ENCODE data around the gene DGKZ.
A peak's percentile ranks its signal among the peaks of the same experiment; 100 is the strongest.
"Not testable (repeated sequence)": the region's sequence is repeated elsewhere in the genome, so short reads cannot be mapped to it uniquely, and the experiment has no call there.

Gene DGKZ

DNA sequence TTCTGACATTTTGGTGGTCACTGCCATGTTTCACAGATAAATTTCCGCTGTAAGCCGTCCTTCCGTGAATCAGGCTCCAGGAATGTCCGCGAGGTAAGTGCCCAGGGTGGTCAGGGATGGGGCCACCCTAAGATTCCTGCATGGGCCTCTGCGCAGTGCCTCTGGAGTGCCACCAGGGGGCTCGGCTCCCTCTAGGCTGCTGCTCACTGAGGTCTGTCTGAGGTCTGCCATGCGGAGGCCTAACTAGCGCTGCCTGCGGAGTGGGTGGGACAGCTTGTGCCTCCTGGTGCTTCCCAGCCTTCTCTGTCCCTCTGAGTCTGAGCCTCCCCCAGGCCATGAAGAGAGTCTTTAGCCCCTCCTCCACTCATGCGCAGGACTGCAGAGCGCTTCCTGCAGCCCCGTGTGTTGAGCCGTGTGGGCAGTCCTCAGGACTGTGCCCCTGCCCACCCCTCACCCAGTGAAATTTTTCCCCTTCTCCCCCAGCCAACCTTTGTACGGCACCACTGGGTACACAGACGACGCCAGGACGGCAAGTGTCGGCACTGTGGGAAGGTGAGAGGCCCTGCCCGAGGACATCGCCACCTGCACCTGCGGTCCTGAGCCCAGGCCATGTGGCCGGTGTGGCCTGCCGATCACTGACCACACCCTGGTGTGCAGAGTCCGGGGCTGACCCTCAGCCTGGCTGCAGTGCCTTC, 22.3 kb downstream of the DGKZ start:
- peak; percentile 27 for DNase-seq

DNA sequence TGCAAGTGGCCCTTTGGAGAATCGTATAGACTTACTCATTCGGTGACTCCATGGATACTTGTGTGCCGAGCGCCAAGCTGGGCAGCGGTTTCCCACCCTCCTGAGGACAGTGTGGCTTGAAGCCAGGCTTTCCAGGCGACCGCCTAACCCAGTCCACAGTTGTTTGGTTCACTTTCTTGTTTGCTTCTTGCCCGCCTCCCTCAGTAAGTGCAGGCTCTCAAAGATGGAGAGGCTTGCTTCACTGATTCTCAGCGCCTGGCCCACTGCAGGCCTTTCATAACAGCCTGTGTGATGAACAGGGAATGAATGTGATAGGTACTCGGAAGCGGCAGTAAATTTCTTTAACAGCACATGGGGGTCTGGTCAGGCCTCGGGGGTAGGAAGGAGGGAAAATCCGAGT, 23.0 kb downstream of the DGKZ start:
- no peak for DNase-seq

DNA sequence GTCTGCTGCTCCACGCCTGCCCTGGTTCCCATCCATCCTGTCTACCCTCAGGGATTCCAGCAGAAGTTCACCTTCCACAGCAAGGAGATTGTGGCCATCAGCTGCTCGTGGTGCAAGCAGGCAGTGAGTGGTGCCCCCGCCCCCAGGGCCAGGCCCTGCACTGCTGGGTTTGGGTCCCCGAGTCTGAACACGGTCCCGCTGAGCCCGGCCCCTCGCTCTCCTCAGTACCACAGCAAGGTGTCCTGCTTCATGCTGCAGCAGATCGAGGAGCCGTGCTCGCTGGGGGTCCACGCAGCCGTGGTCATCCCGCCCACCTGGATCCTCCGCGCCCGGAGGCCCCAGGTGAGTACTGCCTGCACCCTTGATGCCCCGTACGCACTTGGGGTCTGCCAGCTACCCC, 24.0 kb downstream of the DGKZ start:
- not testable (repeated sequence) for DNase-seq

DNA sequence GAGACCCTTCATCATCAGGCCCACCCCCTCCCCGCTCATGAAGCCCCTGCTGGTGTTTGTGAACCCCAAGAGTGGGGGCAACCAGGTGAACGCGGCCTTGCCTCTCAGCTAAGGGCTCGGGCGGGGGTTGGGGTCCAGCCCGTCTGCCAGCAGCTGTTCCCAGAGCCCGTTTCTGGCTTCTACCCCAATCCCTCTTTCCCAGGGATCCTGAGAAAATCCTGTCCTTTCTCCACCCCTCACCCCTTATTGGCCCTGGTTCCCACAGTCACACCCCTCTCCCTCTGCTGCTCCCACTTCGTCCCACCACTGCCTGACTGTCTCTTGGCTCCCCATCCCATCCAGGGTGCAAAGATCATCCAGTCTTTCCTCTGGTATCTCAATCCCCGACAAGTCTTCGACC, 24.8 kb downstream of the DGKZ start:
- no peak for DNase-seq

DNA sequence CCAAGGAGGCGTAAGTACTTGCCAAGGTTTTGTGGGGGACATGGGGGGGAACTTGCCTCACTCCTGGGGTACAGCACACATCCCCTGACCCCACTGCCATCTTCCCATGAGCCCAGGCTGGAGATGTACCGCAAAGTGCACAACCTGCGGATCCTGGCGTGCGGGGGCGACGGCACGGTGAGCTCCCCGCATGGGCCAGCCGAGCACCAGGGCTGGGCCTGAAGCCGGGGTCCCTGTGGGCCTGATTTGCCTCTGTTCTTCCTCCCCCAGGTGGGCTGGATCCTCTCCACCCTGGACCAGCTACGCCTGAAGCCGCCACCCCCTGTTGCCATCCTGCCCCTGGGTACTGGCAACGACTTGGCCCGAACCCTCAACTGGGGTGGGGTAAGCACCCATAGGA, 25.2 kb downstream of the DGKZ start:
- DNase-seq, result not testable (repeated sequence)

DNA sequence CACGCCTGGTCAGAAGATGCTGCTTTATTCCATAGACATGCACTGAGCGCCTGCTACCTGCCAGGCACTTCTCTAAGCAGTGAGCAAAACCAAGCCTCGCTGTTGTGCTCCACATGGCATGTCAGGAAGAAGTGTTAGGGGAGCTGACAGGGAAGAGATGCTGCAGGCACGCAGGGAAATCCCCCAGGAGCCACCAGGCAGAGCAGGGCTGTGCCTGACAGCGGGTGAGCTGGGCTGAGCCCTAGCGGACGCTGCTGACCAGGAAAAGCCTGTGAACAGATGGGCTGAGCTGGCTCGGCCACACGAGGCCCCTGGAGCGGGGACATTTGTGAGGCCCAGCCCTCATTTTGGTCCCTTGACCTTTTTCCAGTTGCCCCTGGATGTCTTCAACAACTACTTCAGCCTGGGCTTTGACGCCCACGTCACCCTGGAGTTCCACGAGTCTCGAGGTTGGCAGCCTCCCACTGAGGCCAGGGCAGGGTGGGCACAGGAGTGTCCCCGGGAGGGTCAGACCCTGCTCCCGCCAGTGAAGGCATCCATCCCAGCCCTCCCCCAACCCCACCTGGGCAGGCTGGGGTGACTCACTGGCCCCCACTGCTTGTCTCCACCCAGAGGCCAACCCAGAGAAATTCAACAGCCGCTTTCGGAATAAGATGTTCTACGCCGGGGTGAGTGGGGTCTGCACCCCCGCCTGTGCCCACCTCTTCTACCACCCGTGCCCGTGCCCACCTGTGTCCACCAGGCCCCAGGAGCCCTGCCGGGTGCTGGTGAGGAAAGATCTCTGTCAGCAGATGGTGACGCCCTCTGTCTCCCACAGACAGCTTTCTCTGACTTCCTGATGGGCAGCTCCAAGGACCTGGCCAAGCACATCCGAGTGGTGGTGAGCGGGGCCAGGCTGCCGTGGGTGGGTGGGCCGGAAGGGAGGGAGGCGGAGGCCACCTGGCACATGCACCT, 26.8 kb downstream of the DGKZ start:
- DNase-seq, result no peak

DNA sequence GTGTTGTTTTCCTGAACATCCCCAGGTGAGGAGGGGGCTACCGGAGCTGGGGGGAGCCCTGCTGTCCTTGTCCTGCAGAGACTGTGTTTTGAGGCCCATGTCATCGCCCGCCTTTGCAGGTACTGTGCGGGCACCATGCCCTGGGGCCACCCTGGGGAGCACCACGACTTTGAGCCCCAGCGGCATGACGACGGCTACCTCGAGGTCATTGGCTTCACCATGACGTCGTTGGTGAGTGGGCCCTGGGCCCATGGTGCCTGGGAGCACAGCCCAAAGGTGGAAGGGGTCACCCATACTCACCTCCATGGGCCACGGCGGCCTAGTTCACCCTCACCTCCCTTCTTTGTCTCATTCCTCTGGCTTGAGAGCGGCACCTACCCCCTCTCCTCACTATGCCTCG, 27.6 kb downstream of the DGKZ start:
- DNase-seq, result no peak

DNA sequence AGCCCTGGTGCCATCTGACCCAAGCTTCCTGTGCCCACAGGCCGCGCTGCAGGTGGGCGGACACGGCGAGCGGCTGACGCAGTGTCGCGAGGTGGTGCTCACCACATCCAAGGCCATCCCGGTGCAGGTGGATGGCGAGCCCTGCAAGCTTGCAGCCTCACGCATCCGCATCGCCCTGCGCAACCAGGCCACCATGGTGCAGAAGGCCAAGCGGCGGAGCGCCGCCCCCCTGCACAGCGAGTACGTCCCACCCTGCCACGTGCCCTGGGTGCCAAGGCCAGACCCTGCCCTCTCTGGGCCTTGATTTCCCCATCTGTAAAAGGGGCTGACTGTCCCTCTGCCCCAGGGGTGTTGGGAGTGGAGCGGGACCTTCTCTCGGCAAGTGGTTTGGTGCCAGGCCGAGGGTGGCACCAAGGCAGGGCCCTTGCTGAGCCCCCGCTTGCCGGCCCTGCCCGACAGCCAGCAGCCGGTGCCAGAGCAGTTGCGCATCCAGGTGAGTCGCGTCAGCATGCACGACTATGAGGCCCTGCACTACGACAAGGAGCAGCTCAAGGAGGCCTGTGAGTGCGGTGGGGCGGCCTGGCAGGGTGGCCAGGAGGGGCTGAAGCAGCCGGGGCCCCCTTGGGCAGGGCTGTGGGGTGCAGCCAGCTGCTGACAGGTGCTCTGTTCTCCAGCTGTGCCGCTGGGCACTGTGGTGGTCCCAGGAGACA, 28.3 kb downstream of the DGKZ start:
- DNase-seq, result no peak

DNA sequence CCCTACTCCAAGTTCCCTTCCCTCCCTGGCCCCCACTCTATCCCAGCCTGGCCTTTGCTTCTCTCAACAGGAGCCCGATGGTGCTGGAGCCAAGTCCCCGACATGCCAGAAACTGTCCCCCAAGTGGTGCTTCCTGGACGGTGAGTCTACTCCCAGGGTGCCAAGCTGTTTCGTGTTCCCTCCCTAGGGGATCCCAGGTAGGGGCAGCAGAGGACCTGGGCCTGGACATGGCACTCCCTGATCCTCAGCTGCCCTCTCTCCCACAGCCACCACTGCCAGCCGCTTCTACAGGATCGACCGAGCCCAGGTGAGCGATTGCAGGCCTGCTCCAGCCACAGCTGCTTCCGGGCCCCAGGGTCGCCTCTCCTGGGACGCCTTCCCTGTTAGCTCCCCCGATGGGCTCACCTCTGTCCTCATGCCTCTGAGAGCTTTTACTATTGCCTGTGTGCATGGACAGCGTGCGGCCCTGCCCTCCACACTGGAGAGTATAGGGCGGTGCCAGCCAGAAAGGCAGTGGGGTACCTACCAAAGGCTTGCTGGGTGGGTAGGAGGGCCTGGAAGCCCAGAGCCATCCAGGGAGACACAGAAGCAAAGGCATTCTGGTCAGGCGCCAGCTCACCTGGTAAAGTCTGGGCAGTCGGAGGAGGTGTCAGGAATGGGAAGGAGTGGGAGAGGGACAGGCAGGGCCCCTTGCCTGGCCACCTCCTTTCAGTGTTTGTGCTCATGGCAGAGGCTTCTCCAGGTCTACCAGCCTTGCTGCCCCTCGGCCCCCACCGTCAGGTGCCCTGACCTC, 29.2 kb downstream of the DGKZ start:
- DNase-seq, result no peak

DNA sequence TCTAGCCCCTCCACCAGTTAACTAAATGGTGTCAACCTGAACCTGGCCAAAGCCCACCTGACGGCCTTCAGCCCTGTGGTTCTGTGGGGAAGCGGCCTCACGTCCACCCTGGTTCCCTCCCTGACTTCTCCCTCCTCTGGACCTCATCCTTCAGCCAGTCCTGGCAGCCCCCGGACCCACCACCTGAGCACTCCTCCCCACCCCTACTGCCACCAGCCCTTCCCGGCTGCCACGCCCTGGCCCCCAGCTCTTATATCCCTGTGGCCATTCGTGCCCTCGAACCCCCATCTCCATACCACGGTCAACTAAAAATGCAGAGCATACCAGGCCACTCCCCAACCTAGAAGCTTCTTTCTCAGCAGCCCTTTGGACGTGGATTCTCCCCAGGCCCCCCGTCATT, 30.0 kb downstream of the DGKZ start:
- DNase-seq, result no peak

DNA sequence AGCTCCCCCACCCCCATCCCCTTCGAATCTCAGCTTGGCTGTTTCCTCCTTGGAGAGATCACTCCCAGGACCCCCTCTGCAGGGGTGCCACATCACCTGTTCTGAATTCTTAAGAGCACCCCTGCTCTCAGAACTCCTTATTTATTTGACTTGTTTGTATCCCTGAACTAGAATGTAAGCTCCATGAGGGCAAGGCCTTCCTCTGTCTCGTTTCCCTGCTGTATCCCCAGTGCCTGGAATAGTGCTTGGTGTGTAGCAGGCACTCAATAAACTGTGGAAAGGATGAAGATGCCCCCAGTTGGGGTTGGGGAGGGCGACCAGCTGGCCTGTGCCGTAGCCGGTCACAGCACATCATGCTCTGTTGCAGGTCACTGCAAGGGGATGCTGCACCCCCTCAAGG, 30.6 kb downstream of the DGKZ start:
- no peak for DNase-seq

DNA sequence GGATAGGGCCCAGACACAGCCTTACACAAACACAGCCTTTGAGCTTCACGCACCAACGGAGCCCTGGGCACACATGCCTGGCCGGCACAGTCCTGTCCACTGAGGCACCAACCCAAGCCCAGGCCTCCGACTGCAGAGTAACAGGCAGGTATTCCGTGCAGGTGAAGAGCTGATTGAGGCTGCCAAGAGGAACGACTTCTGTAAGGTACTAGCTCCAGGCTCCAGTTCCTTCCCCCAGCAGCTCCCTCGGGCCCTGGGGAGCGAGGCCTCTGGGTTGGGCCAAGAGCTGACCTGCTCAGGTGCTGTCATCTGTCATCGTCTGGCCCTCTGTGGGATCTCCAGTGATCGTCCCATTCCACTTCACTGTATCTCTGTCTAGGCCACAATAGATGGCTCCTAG, 31.0 kb downstream of the DGKZ start:
- DNase-seq, result no peak

DNA sequence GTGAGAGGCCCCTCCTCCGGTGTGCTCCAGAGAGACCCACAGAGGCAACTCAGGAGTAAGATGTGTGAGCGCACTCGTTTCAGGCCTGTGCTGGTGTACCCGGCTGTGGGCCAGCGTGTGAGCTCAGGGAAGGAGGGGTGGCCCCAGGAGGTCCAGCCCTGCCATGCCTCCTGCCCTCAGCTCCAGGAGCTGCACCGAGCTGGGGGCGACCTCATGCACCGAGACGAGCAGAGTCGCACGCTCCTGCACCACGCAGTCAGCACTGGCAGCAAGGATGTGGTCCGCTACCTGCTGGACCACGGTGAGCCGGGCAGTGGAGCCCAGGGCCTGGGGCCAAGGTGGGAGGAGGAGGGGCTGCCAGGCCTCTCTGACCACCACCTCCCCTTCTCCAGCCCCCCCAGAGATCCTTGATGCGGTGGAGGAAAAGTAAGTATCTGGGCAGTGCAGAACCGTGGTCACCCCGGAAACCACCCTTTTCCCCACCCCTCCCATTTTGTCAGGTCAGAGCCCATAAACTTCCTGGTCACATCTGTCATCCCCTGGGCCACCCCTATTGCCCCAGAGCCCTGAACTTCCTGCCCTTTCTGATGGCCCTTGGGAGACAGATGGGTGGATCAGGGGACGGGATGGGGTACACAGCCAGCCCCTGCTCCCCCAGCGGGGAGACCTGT, 31.7 kb downstream of the DGKZ start:
- no peak for DNase-seq

DNA sequence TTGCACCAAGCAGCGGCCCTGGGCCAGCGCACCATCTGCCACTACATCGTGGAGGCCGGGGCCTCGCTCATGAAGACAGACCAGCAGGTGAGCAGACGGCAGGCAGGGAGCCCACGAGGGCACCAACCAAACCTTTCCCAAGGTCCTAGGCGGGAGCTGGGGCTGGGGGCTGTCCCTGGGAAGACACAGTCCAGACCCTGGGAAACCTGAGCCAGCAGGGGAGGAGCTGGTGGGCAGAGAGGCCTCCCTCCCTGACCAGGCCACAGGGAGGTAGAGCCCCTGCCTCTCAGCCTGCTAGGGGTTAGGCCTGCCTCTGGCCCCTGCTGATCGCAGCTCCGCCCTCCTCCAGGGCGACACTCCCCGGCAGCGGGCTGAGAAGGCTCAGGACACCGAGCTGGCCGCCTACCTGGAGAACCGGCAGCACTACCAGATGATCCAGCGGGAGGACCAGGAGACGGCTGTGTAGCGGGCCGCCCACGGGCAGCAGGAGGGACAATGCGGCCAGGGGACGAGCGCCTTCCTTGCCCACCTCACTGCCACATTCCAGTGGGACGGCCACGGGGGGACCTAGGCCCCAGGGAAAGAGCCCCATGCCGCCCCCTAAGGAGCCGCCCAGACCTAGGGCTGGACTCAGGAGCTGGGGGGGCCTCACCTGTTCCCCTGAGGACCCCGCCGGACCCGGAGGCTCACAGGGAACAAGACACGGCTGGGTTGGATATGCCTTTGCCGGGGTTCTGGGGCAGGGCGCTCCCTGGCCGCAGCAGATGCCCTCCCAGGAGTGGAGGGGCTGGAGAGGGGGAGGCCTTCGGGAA, 32.4 kb downstream of the DGKZ start:
- peak; percentile 54 for DNase-seq

DNA sequence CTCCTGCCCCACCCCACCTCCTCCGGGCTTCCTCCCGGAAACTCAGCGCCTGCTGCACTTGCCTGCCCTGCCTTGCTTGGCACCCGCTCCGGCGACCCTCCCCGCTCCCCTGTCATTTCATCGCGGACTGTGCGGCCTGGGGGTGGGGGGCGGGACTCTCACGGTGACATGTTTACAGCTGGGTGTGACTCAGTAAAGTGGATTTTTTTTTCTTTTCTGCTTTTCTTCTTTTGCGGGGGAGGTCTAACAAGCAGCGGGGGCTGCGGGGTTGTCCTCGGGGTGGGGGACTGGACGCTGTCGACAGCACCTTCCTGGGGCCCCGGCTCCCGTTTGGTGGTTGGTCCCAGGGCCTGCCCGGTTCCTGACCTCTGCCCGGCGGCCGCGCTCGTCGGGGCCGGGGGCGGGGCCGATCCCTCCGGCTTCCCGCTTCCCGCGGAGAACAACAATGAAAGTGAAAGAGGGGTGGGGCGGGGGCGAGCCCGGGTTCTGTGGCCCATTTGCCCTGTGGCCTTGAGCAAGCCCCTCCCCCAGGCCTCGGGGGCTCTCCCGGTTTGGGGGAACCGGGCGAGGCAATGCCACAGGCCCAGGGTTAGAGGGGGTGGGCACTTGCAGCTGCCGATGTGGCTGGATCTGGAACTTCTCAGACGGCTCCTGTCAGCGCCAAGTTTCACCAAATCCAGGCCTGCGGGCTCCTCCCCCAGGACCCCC, 33.2 kb downstream of the DGKZ start:
- peak; percentile 34 for DNase-seq

DNA sequence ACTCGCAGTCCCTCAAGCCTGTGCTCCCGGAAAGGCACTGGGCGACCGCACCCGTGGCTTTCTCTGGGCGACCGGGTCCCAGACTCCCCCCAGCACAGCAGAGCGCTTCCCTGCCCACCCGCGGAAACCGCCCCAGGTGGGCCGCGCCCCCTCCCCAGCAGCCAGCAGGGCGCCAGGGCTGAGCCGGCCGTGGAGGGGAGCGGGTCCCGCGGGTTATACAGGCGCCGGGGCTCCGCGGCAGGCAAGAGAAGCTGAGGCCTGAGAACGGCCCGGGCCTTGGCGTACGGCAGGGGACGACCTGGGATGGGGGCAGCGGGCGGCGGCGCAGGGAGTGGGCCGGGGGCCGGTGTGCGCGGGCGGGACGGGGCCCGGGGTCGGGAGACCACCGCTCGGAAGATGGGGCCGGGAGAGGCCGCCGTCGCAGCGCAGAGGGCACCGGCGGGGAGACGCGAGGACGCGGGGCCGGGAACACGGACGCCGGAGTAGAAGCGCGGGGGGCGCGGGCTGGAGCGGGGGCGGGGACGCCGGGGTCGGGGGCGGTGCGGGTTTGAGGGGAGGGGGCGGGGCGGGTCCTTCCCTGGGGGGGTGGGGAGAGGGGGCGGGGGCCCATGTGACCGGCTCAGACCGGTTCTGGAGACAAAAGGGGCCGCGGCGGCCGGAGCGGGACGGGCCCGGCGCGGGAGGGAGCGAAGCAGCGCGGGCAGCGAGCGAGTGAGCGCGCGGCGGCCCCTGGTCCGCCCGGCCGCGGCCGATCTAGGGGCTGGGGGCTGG, 34.0 kb downstream of the DGKZ start, which contains the start of gene MDK:
Gene MDK (plus strand): TSS at position 622 of the 771 bp plus-strand sequence. CDS start 389 bp downstream, outside the sequence.
- no peak for DNase-seq

DNA sequence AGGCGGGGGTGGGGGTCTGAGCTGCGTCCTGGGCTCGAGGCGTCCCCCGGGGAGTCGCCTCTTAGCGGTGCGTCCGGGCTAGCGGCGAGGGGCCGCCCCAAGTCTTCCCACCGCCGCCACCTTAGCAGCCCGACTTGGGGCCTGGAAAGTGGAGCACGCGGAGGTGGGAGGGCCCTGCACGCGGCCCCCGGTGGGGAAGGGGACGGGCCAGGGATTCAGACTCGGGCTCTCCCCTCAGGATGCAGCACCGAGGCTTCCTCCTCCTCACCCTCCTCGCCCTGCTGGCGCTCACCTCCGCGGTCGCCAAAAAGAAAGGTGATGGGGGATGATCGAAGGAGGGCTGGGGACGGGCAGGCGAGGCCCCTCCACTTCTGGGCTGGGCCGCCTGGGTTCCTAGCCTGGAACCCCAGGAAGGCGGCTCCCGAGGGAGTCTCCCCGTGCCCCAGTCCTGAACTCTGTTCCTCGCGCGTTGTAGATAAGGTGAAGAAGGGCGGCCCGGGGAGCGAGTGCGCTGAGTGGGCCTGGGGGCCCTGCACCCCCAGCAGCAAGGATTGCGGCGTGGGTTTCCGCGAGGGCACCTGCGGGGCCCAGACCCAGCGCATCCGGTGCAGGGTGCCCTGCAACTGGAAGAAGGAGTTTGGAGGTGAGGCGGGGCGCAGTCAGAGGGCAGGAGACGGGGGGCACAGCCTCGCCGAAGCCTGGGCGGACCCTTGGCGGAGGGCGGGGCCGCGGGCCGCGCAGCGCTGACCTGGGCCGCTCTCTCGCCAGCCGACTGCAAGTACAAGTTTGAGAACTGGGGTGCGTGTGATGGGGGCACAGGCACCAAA, 34.8 kb downstream of the DGKZ start:
- DNase-seq, result no peak

DNA sequence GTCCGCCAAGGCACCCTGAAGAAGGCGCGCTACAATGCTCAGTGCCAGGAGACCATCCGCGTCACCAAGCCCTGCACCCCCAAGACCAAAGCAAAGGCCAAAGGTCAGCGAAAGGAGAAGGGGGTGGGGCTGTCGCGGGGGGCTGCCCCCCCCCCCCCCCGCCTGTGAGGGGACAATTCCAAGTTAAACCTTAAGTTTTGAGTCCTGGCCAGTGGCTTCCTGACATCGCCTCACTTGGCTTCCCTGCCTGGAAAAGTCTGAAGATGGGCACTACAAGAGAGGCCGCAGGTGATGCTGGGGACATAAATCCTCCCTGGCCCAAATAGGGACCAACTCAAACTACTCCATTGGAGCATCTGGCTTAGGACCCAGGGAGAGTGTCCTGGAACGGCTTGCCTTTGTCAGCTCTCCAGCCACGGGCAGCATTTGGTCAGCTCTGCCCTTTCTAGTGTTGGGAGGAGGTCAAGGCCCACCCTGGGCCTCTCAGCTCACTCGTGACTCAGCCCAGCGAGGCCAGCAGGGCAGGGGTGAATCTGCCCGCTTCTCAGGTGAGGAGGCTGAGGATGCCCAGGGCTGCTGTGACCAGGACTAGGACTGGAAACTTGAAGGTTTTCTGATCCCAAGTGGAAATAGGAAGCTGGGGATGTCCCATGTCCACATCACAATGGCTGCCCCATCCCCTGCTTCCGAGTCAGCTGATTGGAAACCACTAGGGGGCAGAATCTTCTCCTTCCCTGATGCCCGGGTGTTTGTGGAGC, 35.6 kb downstream of the DGKZ start:
- peak; percentile 34 for DNase-seq
